Measurements from ENCODE around the gene ADA. TPM values are rescaled to one million over a fixed set of nuclear protein-coding genes. Genes with fewer than 3 reads are reported as not detected.

Gene ADA
- total RNA-seq, 4 donors from 2014 or later: 19.4 to 34.8 (median 22.6) TPM

GRCh38 chr20:44693627-44694026, 42.1 kb upstream of the ADA start:
- no peak for TF ChIP-seq CTCF (IDR thresholded peaks at IDR 0.05; ENCODE audit: low read depth)

GRCh38 chr20:44692932-44693480, 41.5 kb upstream of the ADA start:
- TF ChIP-seq CTCF (IDR thresholded peaks at IDR 0.05; ENCODE audit: low read depth): no peak

- TF ChIP-seq CTCF (IDR thresholded peaks at IDR 0.05; ENCODE audit: low read depth): no peak
These were observed 40.2 kb upstream of the ADA start for GRCh38 chr20:44691424-44692423.

- no peak for TF ChIP-seq CTCF (IDR thresholded peaks at IDR 0.05; ENCODE audit: low read depth)
These were observed 39.4 kb upstream of the ADA start for GRCh38 chr20:44690781-44691423.

- TF ChIP-seq CTCF (IDR thresholded peaks at IDR 0.05; ENCODE audit: low read depth): no peak
These were observed 38.3 kb upstream of the ADA start for GRCh38 chr20:44689809-44690208.

GRCh38 chr20:44688053-44688625, 36.6 kb upstream of the ADA start:
- TF ChIP-seq CTCF (IDR thresholded peaks at IDR 0.05; ENCODE audit: low read depth): no peak

GRCh38 chr20:44686934-44687333, 35.4 kb upstream of the ADA start:
- TF ChIP-seq CTCF (IDR thresholded peaks at IDR 0.05; ENCODE audit: low read depth): no peak
